ENCODE data around the gene NAGPA.
"Not testable (repeated sequence)": the region's sequence is repeated elsewhere in the genome, so short reads cannot be mapped to it uniquely, and the experiment has no call there.

Gene NAGPA

GRCh38 chr16:5060073-5060641 lies 26.4 kb upstream of the NAGPA start:
- no peak for FAIRE-seq

GRCh38 chr16:5059386-5060072 lies 25.8 kb upstream of the NAGPA start:
- no peak for FAIRE-seq

GRCh38 chr16:5058476-5058875 lies 24.7 kb upstream of the NAGPA start:
- FAIRE-seq: no peak

- no peak for FAIRE-seq
Measured at GRCh38 chr16:5056352-5056751, 22.6 kb upstream of the NAGPA start.

GRCh38 chr16:5054876-5055865 lies 21.4 kb upstream of the NAGPA start:
- no peak for FAIRE-seq

GRCh38 chr16:5046914-5047313 lies 13.2 kb upstream of the NAGPA start:
- no peak for FAIRE-seq

- FAIRE-seq: no peak
Measured at GRCh38 chr16:5045499-5046115, 11.9 kb upstream of the NAGPA start.

GRCh38 chr16:5044581-5044980 lies 10.8 kb upstream of the NAGPA start:
- not testable (repeated sequence) for FAIRE-seq

- FAIRE-seq: no peak
Measured at GRCh38 chr16:5044011-5044540, 10.3 kb upstream of the NAGPA start.

GRCh38 chr16:5042574-5043171 lies 8.9 kb upstream of the NAGPA start:
- FAIRE-seq: no peak

GRCh38 chr16:5041600-5042133 lies 7.9 kb upstream of the NAGPA start:
- no peak for FAIRE-seq

GRCh38 chr16:5040451-5040850 lies 6.7 kb upstream of the NAGPA start:
- no peak for FAIRE-seq

GRCh38 chr16:5036228-5037156 lies 2.8 kb upstream of the NAGPA start:
- FAIRE-seq: no peak

- no peak for FAIRE-seq
Measured at GRCh38 chr16:5035909-5036227, 2.1 kb upstream of the NAGPA start.

- FAIRE-seq: no peak
Measured at GRCh38 chr16:5034167-5034523, 410 bp upstream of the NAGPA start.

- no peak for FAIRE-seq
Measured at GRCh38 chr16:5032748-5033167, 977 bp downstream of the NAGPA start.

- FAIRE-seq: no peak
Measured at GRCh38 chr16:5031601-5032000, 2.1 kb downstream of the NAGPA start.

- FAIRE-seq: no peak
Measured at GRCh38 chr16:5030251-5030870, 3.4 kb downstream of the NAGPA start.

GRCh38 chr16:5028950-5029475 lies 4.7 kb downstream of the NAGPA start:
- no peak for FAIRE-seq

- FAIRE-seq: no peak
Measured at GRCh38 chr16:5027575-5028235, 6.0 kb downstream of the NAGPA start.

Measured in islet of Langerhans (tissue), 1 donor.